PC-9 (cell line): ENCODE results near the gene ICE2. TPM values are rescaled to one million over a fixed set of nuclear protein-coding genes. Genes with fewer than 3 reads are reported as not detected.

Experiments used
- BruUV-seq: library from RNA; stranded (reverse); fragments of 400-500 nt; replicated peaks from 2 replicates; lab custom pipeline; 2021; lab: Mats Ljungman, UMichigan
- CTCF ChIA-PET: fragments of 300-600 bp; sonication (Branson Sonifier 250); formaldehyde crosslinking; loops from one replicate; lab custom pipeline; 2022; ENCODE audit warnings: antibody characterized with exemption; lab: Charles Lee
- POLR2A ChIA-PET: fragments of 300-600 bp; sonication (Branson Sonifier 250); formaldehyde crosslinking; loops from one replicate; lab custom pipeline; 2022; ENCODE audit warnings: antibody characterized with exemption; ENCODE audit not compliant: unreplicated experiment; lab: Charles Lee
- DNase-seq, 2 experiments: peaks; one replicate each; pipeline versions ENCODE4 v3.0.0 to v3.0.0-alpha.2; 2015 to 2022; ENCODE audit warnings: mixed read lengths in 1 of 2
- H2AFZ ChIP-seq: fragments of 200-600 bp; sonication (generic); 2 replicates; pipeline ENCODE4 v1.8.1; 2017; ENCODE audit warnings: antibody characterized with exemption
- H3F3A ChIP-seq: fragments of 200-600 bp; sonication (generic); 2 replicates; pipeline ENCODE4 v1.8.1; 2017; ENCODE audit warnings: antibody characterized with exemption, mild to moderate bottlenecking, low read depth; ENCODE audit not compliant: insufficient read depth
- H3K27ac ChIP-seq: fragments of 200-600 bp; sonication (generic); 2 replicates; pipeline ENCODE4 v1.6.1; 2016; ENCODE audit warnings: mixed run types
- H3K27me3 ChIP-seq: fragments of 200-600 bp; sonication (generic); 2 replicates; pipeline ENCODE4 v1.6.1; 2016; ENCODE audit warnings: low read depth, mixed run types; ENCODE audit not compliant: insufficient read depth
- H3K36me3 ChIP-seq: fragments of 200-600 bp; sonication (generic); 2 replicates; pipeline ENCODE4 v1.6.1; 2016; ENCODE audit warnings: low read depth, mixed run types
- H3K4me1 ChIP-seq: fragments of 200-600 bp; sonication (generic); replicated peaks from 2 replicates; pipeline ENCODE4 v1.6.1; 2016; ENCODE audit warnings: mixed run types; ENCODE audit not compliant: insufficient read depth
- H3K4me2 ChIP-seq: fragments of 200-600 bp; sonication (generic); 2 replicates; pipeline ENCODE4 v1.6.1; 2017; ENCODE audit warnings: mixed run types
- H3K4me3 ChIP-seq: fragments of 200-600 bp; sonication (generic); 2 replicates; pipeline ENCODE4 v1.6.1; 2016; ENCODE audit warnings: mixed run types
- H3K79me2 ChIP-seq: fragments of 200-600 bp; sonication (generic); 2 replicates; pipeline ENCODE4 v1.6.1; 2017; ENCODE audit warnings: low read depth, mixed run types
- H3K9me2 ChIP-seq: fragments of 200-600 bp; sonication (generic); 2 replicates; pipeline ENCODE4 v1.8.1; 2017; ENCODE audit warnings: mild to moderate bottlenecking; ENCODE audit not compliant: insufficient read depth
- H3K9me3 ChIP-seq: fragments of 200-600 bp; sonication (generic); 2 replicates; pipeline ENCODE4 v1.8.1; 2016; ENCODE audit warnings: low read depth; ENCODE audit not compliant: insufficient read depth
- H4K20me1 ChIP-seq: fragments of 200-600 bp; sonication (generic); 2 replicates; pipeline ENCODE4 v1.8.1; 2017; ENCODE audit not compliant: insufficient read depth
- CTCF ChIP-seq: fragments of 200-600 bp; sonication (generic); conservative IDR thresholded peaks from 2 replicates; pipeline ENCODE4 v1.6.1; 2017; ENCODE audit warnings: mixed run types, antibody characterized with exemption, mild to moderate bottlenecking, moderate library complexity
- EZH2 ChIP-seq: fragments of 200-600 bp; sonication (generic); IDR thresholded peaks from 2 replicates; pipeline ENCODE4 v1.8.0; 2017; ENCODE audit warnings: antibody characterized with exemption, low read depth
- intact Hi-C: fragments of 100-400 bp; cut with micrococcal nuclease; formaldehyde crosslinking; loops from one replicate; pipeline ENCODE4 v1.10.0; 2022; ENCODE audit not compliant: unreplicated experiment
- total RNA-seq: library from RNA; stranded (reverse); gene quantifications from 2 replicates; pipeline ENCODE4 v1.2.3, GENCODE V29; 2021

ICE2 gene
- total RNA-seq, 1 experiment from 2014 or later: 67.5 TPM

GRCh38 chr15:60513676-60514075 lies 34.7 kb upstream of the ICE2 start:
- POLR2A ChIA-PET: no interaction called here
- no peaks in the 10 kb centered on the region for H3K79me2 ChIP-seq
- no TSS peak for BruUV-seq

GRCh38 chr15:60512937-60513336 lies 34.0 kb upstream of the ICE2 start:
- no peaks in the 10 kb centered on the region for H3K79me2 ChIP-seq
- CTCF ChIA-PET: no interaction called here
- POLR2A ChIA-PET: no interaction called here

More at GRCh38 chr15:60513676-60514075, 34.7 kb upstream of the ICE2 start:
- Histone ChIP-seq H3F3A (no peaks in the 10 kb centered on the region), H4K20me1 (no peaks in the 10 kb centered on the region), H3K4me2 (no peak overlapping the region), H3K4me1 (no peaks in the 10 kb centered on the region), H3K9me2 (no peaks in the 10 kb centered on the region), H2AFZ (no peak overlapping the region), H3K4me3 (no peak overlapping the region), H3K27ac (no peak overlapping the region), H3K27me3 (no peaks in the 10 kb centered on the region), H3K36me3 (no peaks in the 10 kb centered on the region), H3K9me3 (no peaks in the 10 kb centered on the region)
- no peak for DNase-seq
- CTCF ChIA-PET: no interaction called here
- TF ChIP-seq CTCF (no peak), EZH2 (no peak)
- intact Hi-C loops: no loop called here

GRCh38 chr15:60511351-60512031 lies 32.5 kb upstream of the ICE2 start:
- DNase-seq: no peak
- no peak overlapping the region for H3K27ac ChIP-seq
- ChIA-PET CTCF (no interaction called here), POLR2A (no interaction called here)
- no peaks in the 10 kb centered on the region for H3F3A ChIP-seq
- H4K20me1 ChIP-seq: no peaks in the 10 kb centered on the region
- BruUV-seq: no TSS peak
- no peaks in the 10 kb centered on the region for H3K36me3 ChIP-seq
- TF ChIP-seq EZH2 (no peak), CTCF (no peak)
- H3K9me2 ChIP-seq: no peaks in the 10 kb centered on the region
- H3K4me2 ChIP-seq: no peak overlapping the region
- intact Hi-C loops: no loop called here
- H3K9me3 ChIP-seq: no peaks in the 10 kb centered on the region
- H2AFZ ChIP-seq: no peak overlapping the region
- H3K4me1 ChIP-seq: no peaks in the 10 kb centered on the region
- no peaks in the 10 kb centered on the region for H3K27me3 ChIP-seq
- no peak overlapping the region for H3K4me3 ChIP-seq
- no peaks in the 10 kb centered on the region for H3K79me2 ChIP-seq

More at GRCh38 chr15:60512937-60513336, 34.0 kb upstream of the ICE2 start:
- intact Hi-C loops: no loop called here
- H3K4me2 ChIP-seq: no peak overlapping the region
- H3K27me3 ChIP-seq: no peaks in the 10 kb centered on the region
- no peaks in the 10 kb centered on the region for H3K36me3 ChIP-seq
- TF ChIP-seq CTCF (no peak), EZH2 (no peak)
- DNase-seq: no peak
- H3K9me3 ChIP-seq: no peaks in the 10 kb centered on the region
- no peaks in the 10 kb centered on the region for H3K9me2 ChIP-seq
- no peaks in the 10 kb centered on the region for H3K4me1 ChIP-seq
- H3K4me3 ChIP-seq: no peak overlapping the region
- H3F3A ChIP-seq: no peaks in the 10 kb centered on the region
- no TSS peak for BruUV-seq
- no peak overlapping the region for H2AFZ ChIP-seq
- H4K20me1 ChIP-seq: no peaks in the 10 kb centered on the region
- no peak overlapping the region for H3K27ac ChIP-seq
